Fibroblast of skin of back (primary cell): ENCODE measurements around the gene RNF182.
"Not testable (repeated sequence)": the region's sequence is repeated elsewhere in the genome, so short reads cannot be mapped to it uniquely, and the experiment has no call there.

Experiments
- DNase-seq: peaks from one replicate; pipeline ENCODE4 v3.0.0-alpha.2; 2013

The RNF182 gene

GRCh38 chr6:13917141-13917540 is 7.6 kb upstream of the RNF182 start:
- DNase-seq, result peak; percentile 31

DNA sequence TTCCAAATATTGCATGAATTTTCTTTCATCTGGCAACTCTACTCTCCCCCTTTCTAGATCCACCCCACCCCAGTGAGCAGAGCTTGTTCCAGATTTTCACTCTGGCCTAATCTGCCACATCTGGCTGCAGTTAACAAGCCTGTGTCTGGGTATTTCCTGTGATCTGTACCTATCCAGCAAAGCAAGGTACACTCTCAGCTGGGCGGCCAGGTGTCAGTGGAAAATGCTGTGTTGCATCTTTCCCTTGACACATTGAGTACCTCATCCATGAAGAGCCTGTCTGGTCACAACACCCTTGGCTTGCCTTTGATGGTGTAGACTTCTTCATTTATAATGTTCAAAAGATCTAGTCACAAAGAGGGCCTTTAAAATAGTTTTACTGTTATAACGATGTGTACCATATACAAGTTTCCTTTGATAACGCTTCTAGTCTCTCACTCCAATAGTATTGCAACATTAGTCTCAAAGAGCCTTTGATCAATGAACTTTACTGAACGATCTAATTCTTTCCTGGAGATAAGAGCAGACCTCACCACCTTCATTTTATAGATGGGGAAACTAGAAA is 6.0 kb upstream of the RNF182 start:
- DNase-seq, result no peak

DNA sequence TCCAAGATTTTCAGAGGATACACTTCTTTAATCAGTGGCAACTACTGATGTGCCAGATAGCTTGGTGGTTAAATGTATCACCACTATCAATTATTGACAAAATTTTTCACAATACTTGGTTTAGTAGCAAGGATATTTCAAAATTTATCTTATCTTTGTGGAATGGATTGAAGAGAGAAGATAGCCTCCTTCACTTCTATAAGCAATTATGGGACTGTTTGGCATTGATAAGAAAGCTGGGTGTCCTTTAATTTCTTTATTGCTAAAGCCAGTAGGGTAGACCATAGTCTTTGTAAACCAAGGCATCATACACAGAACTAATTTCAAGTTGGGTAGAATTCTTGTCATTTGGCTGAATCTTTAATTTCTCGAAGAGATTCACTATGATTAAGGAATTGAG is 4.9 kb upstream of the RNF182 start:
- no peak for DNase-seq

DNA sequence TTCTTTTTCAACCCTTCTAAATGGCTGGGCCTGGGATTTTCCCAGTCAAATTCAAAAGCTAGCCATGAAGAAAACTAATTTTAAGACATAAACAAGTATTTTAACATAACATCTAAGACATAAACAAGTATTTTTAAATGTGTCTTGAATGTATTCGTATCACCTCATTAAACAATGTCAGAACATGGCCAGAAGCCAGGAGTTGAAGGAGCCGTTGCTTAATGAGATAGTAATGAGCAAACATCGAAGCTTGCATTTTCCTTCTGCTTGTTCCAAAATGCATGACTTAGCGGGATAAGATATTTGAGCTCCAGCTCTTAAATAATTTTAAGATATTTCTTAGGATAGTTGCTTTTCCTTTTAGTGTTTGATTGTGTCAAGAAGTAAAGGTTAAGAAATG is 4.2 kb upstream of the RNF182 start:
- no peak for DNase-seq

DNA sequence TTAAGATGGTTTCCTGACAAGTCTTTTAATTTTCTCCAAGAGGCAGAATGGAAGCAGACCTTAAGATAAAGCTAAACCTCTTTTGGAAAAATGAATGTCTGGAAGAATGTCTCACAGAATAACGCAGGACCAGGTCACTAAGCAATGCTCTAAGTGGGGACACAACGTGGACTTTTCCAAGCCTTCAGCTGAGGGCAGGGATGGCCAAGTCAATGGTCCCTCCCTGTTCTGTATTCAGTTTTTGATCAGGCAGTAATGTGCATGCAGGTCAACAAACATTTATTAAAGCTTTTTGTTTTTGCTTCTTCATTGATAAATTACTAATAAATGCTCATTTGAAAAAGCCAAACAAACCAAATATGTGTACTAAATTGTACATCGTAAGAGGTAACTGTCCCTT is 2.0 kb upstream of the RNF182 start:
- no peak for DNase-seq

GRCh38 chr6:13923527-13924145 is 1.1 kb upstream of the RNF182 start:
- DNase-seq, result peak; percentile 96

- peak; percentile 67 for DNase-seq
Measured at GRCh38 chr6:13924146-13924948, 405 bp upstream of the RNF182 start.

DNA sequence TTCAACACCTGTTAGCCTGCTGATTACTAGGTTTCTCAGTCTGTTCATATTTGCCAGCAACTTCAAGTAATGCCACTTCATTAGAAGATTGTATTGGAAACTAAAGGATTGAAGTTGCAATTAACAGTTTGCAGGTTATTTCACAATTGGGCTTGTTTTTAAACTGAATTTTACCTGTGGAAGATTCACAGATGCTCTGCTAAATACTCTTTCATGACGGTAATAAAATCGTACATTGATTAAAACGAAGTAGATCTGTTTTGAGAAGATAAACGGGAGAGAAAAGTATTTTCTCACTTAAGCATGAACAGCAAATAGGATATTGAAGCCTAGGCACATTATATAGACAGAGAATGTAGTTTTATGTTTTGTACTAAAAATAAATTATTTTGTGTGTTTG is 1.6 kb downstream of the RNF182 start:
- no peak for DNase-seq

DNA sequence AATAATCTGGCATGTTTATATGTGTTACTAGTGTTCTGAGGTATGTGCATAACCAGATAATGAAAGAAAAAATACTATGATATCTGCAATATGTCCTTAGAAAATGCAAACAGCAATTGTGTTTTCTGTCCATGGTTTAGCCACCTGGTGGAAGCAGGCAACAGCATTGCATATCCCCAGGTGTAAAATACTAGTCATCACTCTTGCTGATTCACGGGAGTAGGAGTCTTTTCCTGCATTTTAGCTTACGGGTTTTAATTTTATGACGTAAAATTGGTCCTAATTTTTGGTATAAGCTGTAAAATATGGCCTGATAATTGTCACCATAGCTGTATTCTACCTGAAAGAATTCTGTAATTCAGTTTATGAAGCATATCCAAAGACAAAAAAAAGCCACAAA is 2.5 kb downstream of the RNF182 start:
- no peak for DNase-seq

GRCh38 chr6:13929196-13929595 is 4.4 kb downstream of the RNF182 start:
- no peak for DNase-seq

DNA sequence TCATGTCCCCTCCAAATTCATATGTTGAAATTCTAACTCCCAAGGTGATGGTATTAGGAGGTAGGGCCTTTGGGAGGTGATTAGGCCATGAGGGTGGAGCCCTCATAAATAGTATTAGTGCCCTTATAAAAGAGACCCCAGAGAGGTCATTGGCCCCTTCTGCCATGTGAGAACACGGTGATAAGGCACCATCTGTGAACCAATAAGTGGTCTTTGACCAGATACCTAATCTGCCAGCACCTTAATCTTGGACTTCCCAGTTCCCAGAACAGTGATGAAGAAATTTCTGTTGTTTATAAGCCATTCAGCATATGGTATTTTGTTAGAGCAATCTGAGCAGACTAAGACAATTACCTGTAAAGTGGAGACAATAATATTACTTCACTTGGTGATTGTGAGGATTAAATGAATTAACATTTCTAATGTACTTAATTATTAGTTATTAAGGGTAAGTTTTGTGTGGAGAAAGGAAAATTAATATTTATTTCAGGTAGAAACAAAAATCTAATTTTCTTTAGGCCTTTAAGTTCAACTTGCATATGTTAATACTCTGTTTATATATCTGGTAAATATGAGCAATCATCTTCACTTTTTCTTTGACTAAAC is 7.1 kb downstream of the RNF182 start:
- no peak for DNase-seq

GRCh38 chr6:13932785-13933184 is 8.0 kb downstream of the RNF182 start:
- DNase-seq, result no peak

DNA sequence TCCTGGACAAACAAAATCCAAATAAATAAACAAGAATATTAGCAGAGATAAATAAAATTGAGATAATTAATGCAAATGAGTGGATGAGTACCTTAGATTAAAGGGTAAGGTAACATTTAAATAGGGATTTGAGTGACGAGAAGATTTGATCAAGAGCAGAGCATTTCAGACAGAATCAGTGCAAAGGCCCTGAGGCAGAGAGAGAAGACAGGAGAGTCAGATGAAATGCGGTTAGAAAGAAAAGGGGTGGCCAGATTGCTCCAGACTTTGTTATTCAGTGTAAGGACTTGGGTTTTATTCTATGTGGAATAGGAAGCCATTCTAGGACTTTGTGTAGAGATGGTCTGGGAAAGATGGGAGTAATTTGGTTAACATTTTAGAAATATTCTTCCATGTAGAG is 10.0 kb downstream of the RNF182 start:
- DNase-seq, result no peak

- DNase-seq, result peak; percentile 40
Measured at GRCh38 chr6:13935190-13935880, 10.6 kb downstream of the RNF182 start.

GRCh38 chr6:13935881-13936261 is 11.1 kb downstream of the RNF182 start:
- DNase-seq, result not testable (repeated sequence)

- DNase-seq, result no peak
Measured at GRCh38 chr6:13941902-13942301, 17.1 kb downstream of the RNF182 start.

GRCh38 chr6:13943943-13944342 is 19.2 kb downstream of the RNF182 start:
- no peak for DNase-seq

GRCh38 chr6:13946506-13946905 is 21.8 kb downstream of the RNF182 start:
- DNase-seq, result no peak

DNA sequence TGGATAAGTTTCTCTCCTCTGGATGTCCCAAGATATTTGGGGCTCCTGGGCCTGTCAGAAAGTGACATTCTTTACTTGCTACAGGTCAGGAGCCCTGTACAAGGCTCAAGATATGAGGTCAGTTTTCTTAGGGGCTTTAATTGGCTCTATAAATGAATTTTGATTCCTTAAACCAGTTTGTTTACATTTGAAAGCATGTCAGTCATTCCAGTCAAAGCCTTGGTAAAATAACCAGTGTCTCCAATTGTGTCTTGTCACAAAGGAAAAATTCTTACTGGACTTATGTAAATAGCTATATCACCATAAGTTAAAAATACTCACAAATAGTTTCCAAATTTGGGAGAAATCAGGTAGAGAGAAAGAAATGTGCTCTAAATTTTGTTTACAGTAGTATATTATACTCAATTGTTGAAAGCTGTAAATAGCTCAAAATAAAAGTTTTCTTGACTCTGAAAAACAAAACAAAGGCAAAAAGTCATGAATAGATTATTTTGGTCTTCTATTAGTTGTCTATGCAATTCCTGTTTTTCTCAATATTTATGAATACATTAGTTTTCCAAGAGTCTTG is 22.9 kb downstream of the RNF182 start:
- DNase-seq, result no peak

DNA sequence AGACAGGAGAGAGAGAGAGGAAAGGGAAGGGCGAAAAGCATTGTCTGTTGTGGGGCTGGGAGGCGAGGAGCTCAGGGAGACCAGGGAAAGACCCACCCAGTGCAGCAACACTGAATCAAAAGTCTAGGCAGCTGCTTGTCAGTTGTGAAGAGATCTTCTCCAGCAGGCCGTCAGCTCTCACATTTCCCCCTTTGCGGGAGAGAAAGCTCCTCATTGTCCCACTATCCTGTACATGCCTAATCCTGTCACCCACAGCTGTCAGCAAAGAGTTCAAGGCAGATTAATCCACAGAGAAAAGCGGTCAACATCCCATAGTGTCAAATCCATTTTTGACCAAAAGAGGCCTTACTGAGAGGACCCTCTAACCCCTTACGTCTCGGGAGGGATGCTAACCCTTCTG is 27.3 kb downstream of the RNF182 start:
- no peak for DNase-seq

- peak; percentile 72 for DNase-seq
Measured at GRCh38 chr6:13953061-13953705, 28.4 kb downstream of the RNF182 start.

DNA sequence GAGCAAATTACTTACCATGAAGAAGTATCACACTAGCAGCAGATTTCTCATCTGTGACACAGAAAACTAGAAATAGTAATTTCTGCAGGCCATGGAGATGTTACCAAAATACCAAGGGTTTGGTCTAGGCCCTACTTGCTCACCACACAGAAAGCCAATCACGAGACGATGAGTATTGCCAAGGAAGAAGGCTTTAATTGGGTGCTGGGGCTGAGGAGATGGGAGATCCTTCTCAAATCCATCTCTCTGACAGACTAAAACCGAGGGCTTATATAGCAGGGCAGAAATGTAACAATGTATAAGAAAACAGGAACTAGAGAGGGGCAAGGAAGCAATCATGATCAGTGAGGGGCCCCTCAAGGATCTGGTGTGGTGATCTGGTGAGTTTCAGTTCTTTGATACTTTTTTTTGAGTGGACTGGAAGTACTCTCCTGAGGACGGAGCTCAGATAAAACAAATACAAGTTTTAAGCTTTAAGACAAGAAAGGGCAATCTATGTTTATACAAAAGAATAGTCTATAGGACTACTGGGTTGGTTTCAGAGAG is 40.9 kb downstream of the RNF182 start:
- DNase-seq, result no peak
